Activated CD4-positive, alpha-beta memory T cell treated with anti-CD3 and anti-CD28 coated beads for 36 hours (primary cell): Measurements from ENCODE around the gene SPIN2A. TPM values are rescaled to one million over a fixed set of nuclear protein-coding genes. Genes with fewer than 3 reads are reported as not detected.

Source experiments
- total RNA-seq, 2 experiments: library from RNA; stranded (reverse); gene quantifications; one replicate each; pipeline ENCODE4 v1.2.3, GENCODE V29; 2021

Gene SPIN2A
- total RNA-seq, 2 experiments from 2014 or later, result 0.45 to 0.48 TPM

Other genes with a start within 250 kb of the SPIN2A start
- 1 to 10 TPM; 7.6 to 8.0 TPM for gene SPIN3, start 141.9 kb downstream of the SPIN2A start, total RNA-seq
- gene SPIN2B, start 15.8 kb downstream of the SPIN2A start, total RNA-seq, result 1 to 10 TPM; 5.1 to 7.7 TPM
- 10 to 100 TPM; 10.3 to 12.1 TPM for gene FAAH2, start 149.3 kb upstream of the SPIN2A start, total RNA-seq